K562 (cell line): Measurements from ENCODE around the gene DAGLB. TPM values are rescaled to one million over a fixed set of nuclear protein-coding genes. Genes with fewer than 3 reads are reported as not detected.

Experiments
- ARID1B ChIP-seq: fragments of 450-650 bp; IDR thresholded peaks from 2 replicates; pipeline ENCODE4 v1.6.1; 2016; ENCODE audit warnings: antibody characterized with exemption, mild to moderate bottlenecking, inconsistent platforms
- ARNT ChIP-seq, 2 experiments: fragments of 450-650 bp; IDR thresholded peaks; 2 replicates each; pipeline ENCODE4 v1.6.1; 2016; ENCODE audit warnings: mild to moderate bottlenecking in 1 of 2
- BCOR ChIP-seq: fragments of 450-650 bp; IDR thresholded peaks from 2 replicates; pipeline ENCODE4 v1.6.1; 2016
- CLOCK ChIP-seq: fragments of 250-450 bp; sonication (Bioruptor Pico); IDR thresholded peaks from 2 replicates; pipeline ENCODE4 v1.4.0; 2020; ENCODE audit warnings: mild to moderate bottlenecking, moderate library complexity, borderline replicate concordance
- CREB1 ChIP-seq, 2 experiments: sonication (generic) in 1 of 2; formaldehyde crosslinking in 1 of 2; IDR thresholded peaks; 2 replicates each; pipeline versions ENCODE4 v1.6.1 to v1.8.0; 2012 to 2022; ENCODE audit warnings: inconsistent platforms in 1 of 2, mild to moderate bottlenecking in 1 of 2, missing genetic modification reagents in 1 of 2, moderate library complexity in 1 of 2
- DMBX1 ChIP-seq: fragments of 250-450 bp; sonication (Bioruptor Pico); IDR thresholded peaks from 2 replicates; pipeline ENCODE4 v1.8.0; 2022; ENCODE audit warnings: inconsistent platforms, mild to moderate bottlenecking, moderate library complexity, borderline replicate concordance
- DPF2 ChIP-seq: fragments of 450-650 bp; IDR thresholded peaks from 2 replicates; pipeline ENCODE4 v1.6.1; 2016
- HES1 ChIP-seq: fragments of 450-650 bp; IDR thresholded peaks from 2 replicates; pipeline ENCODE4 v1.6.1; 2016; ENCODE audit warnings: low read depth, mild to moderate bottlenecking, moderate library complexity
- KAT7 ChIP-seq: sonication (generic); formaldehyde crosslinking; IDR thresholded peaks from 2 replicates; pipeline ENCODE4 v1.8.0; 2022; ENCODE audit warnings: missing genetic modification reagents, mild to moderate bottlenecking, borderline replicate concordance
- KLF1 ChIP-seq: fragments of 450-650 bp; IDR thresholded peaks from 2 replicates; pipeline ENCODE4 v1.6.1; 2016; ENCODE audit warnings: missing genetic modification characterization, missing compliant biosample characterization
- L3MBTL2 ChIP-seq: fragments of 450-650 bp; IDR thresholded peaks from 2 replicates; pipeline ENCODE4 v1.6.1; 2016; ENCODE audit warnings: mild to moderate bottlenecking, moderate library complexity
- MAFF ChIP-seq: IDR thresholded peaks from 2 replicates; pipeline ENCODE4 v1.6.1; 2012; ENCODE audit warnings: low read length, improper control_type of control experiment
- MXI1 ChIP-seq: IDR thresholded peaks from 2 replicates; pipeline ENCODE4 v1.6.1; 2011; ENCODE audit warnings: low read depth, mild to moderate bottlenecking, improper control_type of control experiment, low read length
- NEUROD1 ChIP-seq: fragments of 150-350 bp; IDR thresholded peaks from 2 replicates; pipeline ENCODE4 v1.6.1; 2014; ENCODE audit warnings: borderline replicate concordance, low read length, low read depth; ENCODE audit not compliant: partially characterized antibody
- NFIC ChIP-seq: fragments of 450-650 bp; IDR thresholded peaks from 2 replicates; pipeline ENCODE4 v1.6.1; 2017; ENCODE audit warnings: mild to moderate bottlenecking, inconsistent platforms
- NFIX ChIP-seq: fragments of 250-450 bp; sonication (Bioruptor Pico); IDR thresholded peaks from 2 replicates; pipeline ENCODE4 v1.4.0; 2020; ENCODE audit warnings: low read depth, mild to moderate bottlenecking, moderate library complexity
- RBM25 ChIP-seq: fragments of 200-400 bp; formaldehyde crosslinking; IDR thresholded peaks from 2 replicates; pipeline ENCODE4 v1.6.1; 2018; ENCODE audit warnings: low read length, low read depth, moderate library complexity; ENCODE audit not compliant: severe bottlenecking
- RBM39 ChIP-seq: fragments of 200-400 bp; formaldehyde crosslinking; optimal IDR thresholded peaks from 2 replicates; pipeline ENCODE3; 2018; ENCODE audit warnings: low read depth, low read length
- RCOR1 ChIP-seq, 2 experiments: IDR thresholded peaks; 2 replicates each; pipeline ENCODE4 v1.6.1; 2012; ENCODE audit warnings: low read depth in 2 of 2, low read length in 2 of 2, borderline replicate concordance in 1 of 2, improper control_type of control experiment in 1 of 2
- SMARCA5 ChIP-seq: fragments of 450-650 bp; IDR thresholded peaks from 2 replicates; pipeline ENCODE4 v1.6.1; 2016
- SOX6 ChIP-seq: fragments of 450-650 bp; IDR thresholded peaks from 2 replicates; pipeline ENCODE4 v1.6.1; 2014; ENCODE audit warnings: mild to moderate bottlenecking
- SP1 ChIP-seq: sonication (generic); formaldehyde crosslinking; IDR thresholded peaks from 2 replicates; pipeline ENCODE4 v1.8.1; 2022; ENCODE audit warnings: mild to moderate bottlenecking, missing genetic modification reagents
- TAF7 ChIP-seq: fragments of 450-650 bp; IDR thresholded peaks from 2 replicates; pipeline ENCODE4 v1.6.1; 2016; ENCODE audit warnings: missing genetic modification characterization, missing compliant biosample characterization
- ZFX ChIP-seq: sonication (generic); formaldehyde crosslinking; IDR thresholded peaks from 2 replicates; pipeline ENCODE4 v1.8.0; 2022; ENCODE audit warnings: mild to moderate bottlenecking, missing genetic modification reagents, moderate library complexity
- ZNF121 ChIP-seq: sonication (generic); formaldehyde crosslinking; conservative IDR thresholded peaks from 2 replicates; pipeline ENCODE4 v1.8.0; 2022; ENCODE audit warnings: missing genetic modification reagents
- polyA plus RNA-seq, 8 experiments: library from polyadenylated mRNA; depleted of rRNA in 4 of 8; stranded (reverse) in 5 of 8; unstranded in 3 of 8; fragments of >200 nt; fragmentation: Nextera tagmentation in 2 of 8; fragmentation: Illumina TruSeq in 1 of 8; extraction: Ambion mirVana in 2 of 8; extraction: Trizol in 1 of 8; gene quantifications; 2 replicates each; pipeline versions ENCODE4 v1.2.1 to v1.2.3, GENCODE V29; 2011 to 2014; ENCODE audit warnings: inconsistent platforms in 1 of 8, missing spikeins in 1 of 8
- total RNA-seq, 7 experiments: library from RNA; depleted of rRNA in 6 of 7; stranded (reverse); fragments of >200 nt in 6 of 7; fragmentation: Illumina TruSeq in 2 of 7; extraction: Trizol in 2 of 7; gene quantifications; 2 replicates each; pipeline versions ENCODE4 v1.2.1 to v1.2.3, GENCODE V29; 2011 to 2021; ENCODE audit warnings: low replicate concordance in 1 of 7

The DAGLB gene
- total and polyA plus RNA-seq, 9 of the 15 experiments (the other 6 are each of a cell fraction or from before 2014, with no cell fraction given), result 0.92 to 16.4 (median 9.3) TPM

- TF ChIP-seq CLOCK (CRISPR knock-in tag) (no peak), TAF7 (tag) (no peak), DPF2 (peak; percentile 42), BCOR (peak; percentile 80), NEUROD1 (peak; percentile 5), ZNF121 (CRISPR knock-in tag) (peak; percentile 99), KAT7 (no peak), MAFF (no peak), ARNT (IDR thresholded peaks at IDR 0.05) (peak; percentile 47 to 48; a peak in 1 of 4 replicates), NFIX (CRISPR knock-in tag) (peak; percentile 26; the same call in 1 of the 2 replicates), SOX6 (peak; percentile 86), RBM39 (no peak), RBM25 (peak; percentile 56), SP1 (CRISPR knock-in tag) (peak; percentile 43), L3MBTL2 (peak; percentile 92), ZFX (CRISPR knock-in tag) (0 out of 2 replicates have a peak, but pooled peaks have one; percentile 30), CREB1 (IDR thresholded peaks at IDR 0.05) (no peak), CREB1 (CRISPR knock-in tag; IDR thresholded peaks at IDR 0.05) (0 out of 2 replicates have a peak, but pooled peaks have one; percentile 42), KLF1 (tag) (no peak), RCOR1 (IDR thresholded peaks at IDR 0.05; ENCODE audit: borderline replicate concordance in 1 of 2, low read depth in 2 of 2, low read length in 2 of 2) (peak in 1 of 2 experiments; percentile 92; a peak in 2 of 4 replicates), DMBX1 (CRISPR knock-in tag) (0 out of 2 replicates have a peak, but pooled peaks have one; percentile 12), MXI1 (0 out of 2 replicates have a peak, but pooled peaks have one; percentile 10), SMARCA5 (peak; percentile 88), ARID1B (peak; percentile 43; the same call in 1 of the 2 replicates), HES1 (0 out of 2 replicates have a peak, but pooled peaks have one; percentile 16), NFIC (peak; percentile 98)
These were observed 745 bp downstream of the DAGLB start (continued) for GRCh38 chr7:6446838-6447580.
